Measurements from ENCODE around the gene TMCC2.

- TF ChIP-seq CTCF (IDR thresholded peaks at IDR 0.05), result no peak
- no peak for TF ChIP-seq POLR2A (IDR thresholded peaks at IDR 0.05)
These were observed 83.4 kb downstream of the TMCC2 start for GRCh38 chr1:205310976-205311704.

All from Peyer's patch (tissue), 4 donors.